Common myeloid progenitor, CD34-positive (primary cell): ENCODE results near the gene ANAPC15. TPM values are rescaled to one million over a fixed set of nuclear protein-coding genes. Genes with fewer than 3 reads are reported as not detected.
"Not testable (repeated sequence)": the region's sequence is repeated elsewhere in the genome, so short reads cannot be mapped to it uniquely, and the experiment has no call there.

Experiments used
- CTCF ChIA-PET: fragments of 350-600 bp; sonication (Branson Sonifier 250); formaldehyde crosslinking; loops from one replicate; lab custom pipeline; 2021; ENCODE audit warnings: antibody characterized with exemption; lab: Charles Lee
- POLR2A ChIA-PET: fragments of 350-600 bp; sonication (Branson Sonifier 250); formaldehyde crosslinking; loops from one replicate; lab custom pipeline; 2021; ENCODE audit warnings: antibody characterized with exemption; lab: Charles Lee
- DNase-seq, 3 donors: peaks; one replicate each; pipeline versions ENCODE4 v3.0.0 to v3.0.0-alpha.2; 2013
- H3K27ac ChIP-seq, 2 experiments: 1 replicate in 1 of 2; 2 replicates in 1 of 2; pipeline ENCODE4 v1.7.0; 2013; ENCODE audit warnings: inconsistent platforms in 2 of 2, low read length in 2 of 2, mild to moderate bottlenecking in 2 of 2, low read depth in 1 of 2, moderate library complexity in 1 of 2; ENCODE audit not compliant: severe bottlenecking in 2 of 2, insufficient read depth in 1 of 2, poor library complexity in 1 of 2
- H3K27me3 ChIP-seq, 5 experiments: replicated peaks in 2 of 5; 1 replicate in 3 of 5; 2 replicates in 2 of 5; pipeline versions ENCODE4 v1.6.1 to v1.7.0; 2013; ENCODE audit warnings: low read length in 4 of 5, mild to moderate bottlenecking in 2 of 5, moderate library complexity in 2 of 5, inconsistent platforms in 1 of 5; ENCODE audit not compliant: insufficient read depth in 5 of 5, control insufficient read depth in 4 of 5
- H3K36me3 ChIP-seq, 4 experiments: 1 replicate in 2 of 4; 2 replicates in 2 of 4; pipeline versions ENCODE4 v1.6.1 to v1.7.0; 2013; ENCODE audit warnings: low read length in 3 of 4, control low read depth in 1 of 4, mild to moderate bottlenecking in 1 of 4; ENCODE audit not compliant: control insufficient read depth in 4 of 4, insufficient read depth in 4 of 4
- H3K4me1 ChIP-seq, 4 experiments: 1 replicate in 3 of 4; 2 replicates in 1 of 4; pipeline versions ENCODE4 v1.6.1 to v1.7.1; 2013; ENCODE audit warnings: low read length in 3 of 4, mild to moderate bottlenecking in 3 of 4, control low read depth in 1 of 4, inconsistent platforms in 1 of 4, moderate library complexity in 1 of 4; ENCODE audit not compliant: control insufficient read depth in 4 of 4, insufficient read depth in 4 of 4; ENCODE audit errors: control extremely low read depth in 1 of 4
- H3K4me3 ChIP-seq, 7 experiments: 1 replicate in 4 of 7; 2 replicates in 3 of 7; pipeline versions ENCODE4 v1.5.1 to v1.7.0; 2013; ENCODE audit warnings: mild to moderate bottlenecking in 7 of 7, low read length in 6 of 7, moderate library complexity in 6 of 7, inconsistent platforms in 2 of 7, low read depth in 2 of 7, control low read depth in 1 of 7; ENCODE audit not compliant: insufficient read depth in 4 of 7, control insufficient read depth in 1 of 7; ENCODE audit errors: extremely low read depth in 1 of 7
- H3K9me3 ChIP-seq, 5 experiments: 1 replicate in 4 of 5; 2 replicates in 1 of 5; pipeline versions ENCODE4 v1.6.1 to v1.7.1; 2013; ENCODE audit warnings: low read length in 4 of 5, mild to moderate bottlenecking in 2 of 5, inconsistent platforms in 1 of 5, low read depth in 1 of 5, moderate library complexity in 1 of 5; ENCODE audit not compliant: control insufficient read depth in 4 of 5, insufficient read depth in 2 of 5; ENCODE audit errors: control extremely low read depth in 1 of 5
- WGBS: methylation state at CpG from one replicate; pipeline ENCODE4 v1.1.5; 2013; ENCODE audit not compliant: insufficient coverage; 5-methylcytosine and 5-hydroxymethylcytosine counted together
- polyA plus RNA-seq: library from polyadenylated mRNA; unstranded; fragments of 120-200 nt; gene quantifications from one replicate; pipeline ENCODE4 v1.2.1, GENCODE V29; 2013

ANAPC15 gene
- 37.4 TPM for polyA plus RNA-seq

GRCh38 chr11:72112143-72112977, at the start of gene ANAPC15:
Gene ANAPC15 (minus strand): TSS chr11:72112695. CDS start chr11:72111276, 1,419 bp downstream.
- H3K9me3 ChIP-seq: no peaks in the 10 kb centered on the region
- H3K27ac ChIP-seq: peak within 1 kb of the TSS; percentile 97 to 99
- H3K4me3 ChIP-seq: peak within 1 kb of the TSS; percentile 64 to 92 (median 78)
- H3K27me3 ChIP-seq: no peaks in the 10 kb centered on the region
- ChIA-PET CTCF (interaction anchor here (1.1 to 3.2 kb wide), 8 partner anchors 11 to 83 kb away, joined by 3 to 13 read pairs (median 4); no protein-coding TSS in a partner anchor), POLR2A (interaction anchor here (0.6 to 1.9 kb wide), 4 partner anchors 12 to 155 kb away, joined by 3 to 14 read pairs (median 4); no protein-coding TSS in a partner anchor)
- H3K4me1 ChIP-seq: peaks cover 13 to 18% (median 16%) of the 10 kb centered on the region in 4 experiments
- DNase-seq: peak; percentile 100
- 0% methylated on average over 47 of the region's 49 CpGs for WGBS
- H3K36me3 ChIP-seq: peaks cover 0 to 26% (median 8%) of the 10 kb centered on the region in 4 experiments

- H3K4me1 ChIP-seq: no peaks in the 10 kb centered on the region
- no peaks in the 10 kb centered on the region for H3K27me3 ChIP-seq
- H3K9me3 ChIP-seq: no peaks in the 10 kb centered on the region
- whole genome bisulfite sequencing: no CpG with 5 or more reads among the region's 2 CpGs
- POLR2A ChIA-PET: no interaction called here
- no peak overlapping the region for H3K27ac ChIP-seq
- CTCF ChIA-PET: interaction anchor here (0.7 to 1.8 kb wide), 3 partner anchors 13 to 271 kb away, joined by 3 to 10 read pairs (median 4); no protein-coding TSS in a partner anchor
- H3K4me3 ChIP-seq: no peak overlapping the region
- DNase-seq: no peak
- no peaks in the 10 kb centered on the region for H3K36me3 ChIP-seq
These were observed 47.8 kb upstream of the ANAPC15 start for GRCh38 chr11:72160319-72160718.

- Histone ChIP-seq H3K36me3 (no peaks in the 10 kb centered on the region), H3K27ac (no peak overlapping the region), H3K4me1 (no peaks in the 10 kb centered on the region), H3K4me3 (no peak overlapping the region), H3K9me3 (no peaks in the 10 kb centered on the region), H3K27me3 (no peaks in the 10 kb centered on the region)
- ChIA-PET POLR2A (interaction anchor here (0.6 kb wide), 1 partner anchor 16 kb away, joined by 3 read pairs; no protein-coding TSS in a partner anchor), CTCF (interaction anchor here (1.1 to 4.0 kb wide), 4 partner anchors 9 to 132 kb away, joined by 3 to 20 read pairs (median 3); no protein-coding TSS in a partner anchor)
- DNase-seq: no peak
- 100% methylated on average over 2 of the region's 4 CpGs for WGBS
These were observed 44.6 kb upstream of the ANAPC15 start for GRCh38 chr11:72157131-72157530.

- ChIA-PET POLR2A (no interaction called here), CTCF (interaction anchor here (1.1 to 4.0 kb wide), 3 partner anchors 11 to 131 kb away, joined by 3 to 20 read pairs (median 3); no protein-coding TSS in a partner anchor)
- no peak overlapping the region for H3K4me3 ChIP-seq
- no peaks in the 10 kb centered on the region for H3K27me3 ChIP-seq
- no peak overlapping the region for H3K27ac ChIP-seq
- no peaks in the 10 kb centered on the region for H3K9me3 ChIP-seq
- DNase-seq: no peak
- WGBS: 100% methylated on average over 2 of the region's 4 CpGs
- no peaks in the 10 kb centered on the region for H3K4me1 ChIP-seq
- H3K36me3 ChIP-seq: no peaks in the 10 kb centered on the region
These were observed 43.3 kb upstream of the ANAPC15 start for GRCh38 chr11:72155751-72156150.

GRCh38 chr11:72154816-72155215, 42.3 kb upstream of the ANAPC15 start:
- ChIA-PET CTCF (interaction anchor here (1.4 to 4.0 kb wide), 3 partner anchors 10 to 75 kb away, joined by 3 to 20 read pairs (median 4); no protein-coding TSS in a partner anchor), POLR2A (no interaction called here)
- Histone ChIP-seq H3K36me3 (no peaks in the 10 kb centered on the region), H3K27ac (no peak overlapping the region), H3K9me3 (no peaks in the 10 kb centered on the region), H3K4me1 (no peaks in the 10 kb centered on the region), H3K27me3 (no peaks in the 10 kb centered on the region), H3K4me3 (no peak overlapping the region)
- no peak for DNase-seq
- WGBS: 100% methylated on average over 1 of the region's 3 CpGs

- H3K36me3 ChIP-seq, H3K4me1 ChIP-seq, H3K4me3 ChIP-seq, DNase-seq, H3K27me3 ChIP-seq, H3K9me3 ChIP-seq, H3K27ac ChIP-seq, POLR2A ChIA-PET: not testable (repeated sequence)
- 93% methylated on average over 2 of the region's 6 CpGs for WGBS
- CTCF ChIA-PET: interaction anchor here (1.2 to 2.7 kb wide), 5 partner anchors 10 to 277 kb away, joined by 3 to 12 read pairs (median 3); no protein-coding TSS in a partner anchor
These were observed 41.4 kb upstream of the ANAPC15 start for GRCh38 chr11:72153874-72154273.
